ENCODE measurements around the gene RRP15.

- TF ChIP-seq CTCF (IDR thresholded peaks at IDR 0.05) (no peak), POLR2AphosphoS5 (IDR thresholded peaks at IDR 0.05) (no peak)
Observed at GRCh38 chr1:218298398-218298797, 13.3 kb downstream of the RRP15 start.
